ENCODE data around the gene SASH1.

SASH1 gene

GRCh38 chr6:148470156-148470555 is 127.5 kb downstream of the SASH1 start:
- Histone ChIP-seq H3K4me3 (ENCODE audit: low read length) (no peak overlapping the region), H2AFZ (ENCODE audit: low read depth, low read length) (no peak overlapping the region), H3K36me3 (ENCODE audit: insufficient read depth, low read length) (peaks cover 15% of the 10 kb centered on the region), H3K9me3 (ENCODE audit: low read length) (no peaks in the 10 kb centered on the region), H3K4me1 (ENCODE audit: insufficient read depth, low read length) (peaks cover 15% of the 10 kb centered on the region), H3K27me3 (ENCODE audit: insufficient read depth, low read length) (no peaks in the 10 kb centered on the region)

- H3K9me3 ChIP-seq (ENCODE audit: low read length): no peaks in the 10 kb centered on the region
- peaks cover 15% of the 10 kb centered on the region for H3K4me1 ChIP-seq (ENCODE audit: insufficient read depth, low read length)
- H2AFZ ChIP-seq (ENCODE audit: low read depth, low read length): no peak overlapping the region
- H3K36me3 ChIP-seq (ENCODE audit: insufficient read depth, low read length): peaks cover 20% of the 10 kb centered on the region
- no peaks in the 10 kb centered on the region for H3K27me3 ChIP-seq (ENCODE audit: insufficient read depth, low read length)
- H3K4me3 ChIP-seq (ENCODE audit: low read length): no peak overlapping the region
Observed at GRCh38 chr6:148470606-148471465, 128.2 kb downstream of the SASH1 start.

- Histone ChIP-seq H3K4me1 (ENCODE audit: insufficient read depth, low read length) (peaks cover 15% of the 10 kb centered on the region), H3K27me3 (ENCODE audit: insufficient read depth, low read length) (no peaks in the 10 kb centered on the region), H3K4me3 (ENCODE audit: low read length) (no peak overlapping the region), H3K9me3 (ENCODE audit: low read length) (no peaks in the 10 kb centered on the region), H2AFZ (ENCODE audit: low read depth, low read length) (no peak overlapping the region), H3K36me3 (ENCODE audit: insufficient read depth, low read length) (peaks cover 20% of the 10 kb centered on the region)
Observed at GRCh38 chr6:148471624-148472159, 129.1 kb downstream of the SASH1 start.

- H3K4me3 ChIP-seq (ENCODE audit: low read length): no peak overlapping the region
- H3K36me3 ChIP-seq (ENCODE audit: insufficient read depth, low read length): peaks cover 20% of the 10 kb centered on the region
- no peaks in the 10 kb centered on the region for H3K27me3 ChIP-seq (ENCODE audit: insufficient read depth, low read length)
- peaks cover 15% of the 10 kb centered on the region for H3K4me1 ChIP-seq (ENCODE audit: insufficient read depth, low read length)
- H2AFZ ChIP-seq (ENCODE audit: low read depth, low read length): no peak overlapping the region
- H3K9me3 ChIP-seq (ENCODE audit: low read length): no peaks in the 10 kb centered on the region
Observed at GRCh38 chr6:148472171-148473105, 129.8 kb downstream of the SASH1 start.

GRCh38 chr6:148479497-148479896 is 136.9 kb downstream of the SASH1 start:
- Histone ChIP-seq H2AFZ (ENCODE audit: low read depth, low read length) (no peak overlapping the region), H3K9me3 (ENCODE audit: low read length) (no peaks in the 10 kb centered on the region), H3K4me1 (ENCODE audit: insufficient read depth, low read length) (no peaks in the 10 kb centered on the region), H3K36me3 (ENCODE audit: insufficient read depth, low read length) (peaks cover 13% of the 10 kb centered on the region), H3K4me3 (ENCODE audit: low read length) (no peak overlapping the region), H3K27me3 (ENCODE audit: insufficient read depth, low read length) (no peaks in the 10 kb centered on the region)

GRCh38 chr6:148487461-148487860 is 144.8 kb downstream of the SASH1 start:
- Histone ChIP-seq H3K27me3 (ENCODE audit: insufficient read depth, low read length) (no peaks in the 10 kb centered on the region), H3K9me3 (ENCODE audit: low read length) (no peaks in the 10 kb centered on the region), H3K36me3 (ENCODE audit: insufficient read depth, low read length) (peaks cover 9% of the 10 kb centered on the region), H3K4me3 (ENCODE audit: low read length) (no peak overlapping the region), H3K4me1 (ENCODE audit: insufficient read depth, low read length) (no peaks in the 10 kb centered on the region), H2AFZ (ENCODE audit: low read depth, low read length) (no peak overlapping the region)

- no peaks in the 10 kb centered on the region for H3K27me3 ChIP-seq (ENCODE audit: insufficient read depth, low read length)
- peaks cover 4% of the 10 kb centered on the region for H3K4me1 ChIP-seq (ENCODE audit: insufficient read depth, low read length)
- H2AFZ ChIP-seq (ENCODE audit: low read depth, low read length): no peak overlapping the region
- no peak overlapping the region for H3K4me3 ChIP-seq (ENCODE audit: low read length)
- no peaks in the 10 kb centered on the region for H3K9me3 ChIP-seq (ENCODE audit: low read length)
- peaks cover 9% of the 10 kb centered on the region for H3K36me3 ChIP-seq (ENCODE audit: insufficient read depth, low read length)
Observed at GRCh38 chr6:148491638-148492251, 149.1 kb downstream of the SASH1 start.

GRCh38 chr6:148492654-148493290 is 150.1 kb downstream of the SASH1 start:
- Histone ChIP-seq H3K4me1 (ENCODE audit: insufficient read depth, low read length) (peaks cover 4% of the 10 kb centered on the region), H3K27me3 (ENCODE audit: insufficient read depth, low read length) (no peaks in the 10 kb centered on the region), H2AFZ (ENCODE audit: low read depth, low read length) (no peak overlapping the region), H3K4me3 (ENCODE audit: low read length) (no peak overlapping the region), H3K36me3 (ENCODE audit: insufficient read depth, low read length) (peaks cover 6% of the 10 kb centered on the region), H3K9me3 (ENCODE audit: low read length) (no peaks in the 10 kb centered on the region)

GRCh38 chr6:148493424-148493823 is 150.8 kb downstream of the SASH1 start:
- no peak overlapping the region for H2AFZ ChIP-seq (ENCODE audit: low read depth, low read length)
- no peaks in the 10 kb centered on the region for H3K9me3 ChIP-seq (ENCODE audit: low read length)
- no peaks in the 10 kb centered on the region for H3K36me3 ChIP-seq (ENCODE audit: insufficient read depth, low read length)
- no peaks in the 10 kb centered on the region for H3K27me3 ChIP-seq (ENCODE audit: insufficient read depth, low read length)
- H3K4me1 ChIP-seq (ENCODE audit: insufficient read depth, low read length): peaks cover 4% of the 10 kb centered on the region
- no peak overlapping the region for H3K4me3 ChIP-seq (ENCODE audit: low read length)

GRCh38 chr6:148494226-148494625 is 151.6 kb downstream of the SASH1 start:
- Histone ChIP-seq H3K4me1 (ENCODE audit: insufficient read depth, low read length) (peaks cover 4% of the 10 kb centered on the region), H2AFZ (ENCODE audit: low read depth, low read length) (no peak overlapping the region), H3K4me3 (ENCODE audit: low read length) (no peak overlapping the region), H3K36me3 (ENCODE audit: insufficient read depth, low read length) (no peaks in the 10 kb centered on the region), H3K9me3 (ENCODE audit: low read length) (no peaks in the 10 kb centered on the region), H3K27me3 (ENCODE audit: insufficient read depth, low read length) (no peaks in the 10 kb centered on the region)

GRCh38 chr6:148495029-148495428 is 152.4 kb downstream of the SASH1 start:
- H3K36me3 ChIP-seq (ENCODE audit: insufficient read depth, low read length): no peaks in the 10 kb centered on the region
- H3K4me1 ChIP-seq (ENCODE audit: insufficient read depth, low read length): peaks cover 4% of the 10 kb centered on the region

GRCh38 chr6:148497257-148497656 is 154.6 kb downstream of the SASH1 start:
- H2AFZ ChIP-seq (ENCODE audit: low read depth, low read length): no peak overlapping the region
- no peaks in the 10 kb centered on the region for H3K36me3 ChIP-seq (ENCODE audit: insufficient read depth, low read length)
- no peaks in the 10 kb centered on the region for H3K27me3 ChIP-seq (ENCODE audit: insufficient read depth, low read length)
- H3K9me3 ChIP-seq (ENCODE audit: low read length): no peaks in the 10 kb centered on the region
- peaks cover 4% of the 10 kb centered on the region for H3K4me1 ChIP-seq (ENCODE audit: insufficient read depth, low read length)
- no peak overlapping the region for H3K4me3 ChIP-seq (ENCODE audit: low read length)

More at GRCh38 chr6:148495029-148495428, 152.4 kb downstream of the SASH1 start:
- no peak overlapping the region for H2AFZ ChIP-seq (ENCODE audit: low read depth, low read length)
- H3K27me3 ChIP-seq (ENCODE audit: insufficient read depth, low read length): no peaks in the 10 kb centered on the region
- H3K4me3 ChIP-seq (ENCODE audit: low read length): no peak overlapping the region
- no peaks in the 10 kb centered on the region for H3K9me3 ChIP-seq (ENCODE audit: low read length)
